HG02885 (cell line): ENCODE measurements around the gene SUSD1.
"Not testable (repeated sequence)": the region's sequence is repeated elsewhere in the genome, so short reads cannot be mapped to it uniquely, and the experiment has no call there.

Experiments used
- ATAC-seq: cut with Tn5 transposase; IDR thresholded peaks from one replicate; pipeline ENCODE4 v1.9.1; 2021; ENCODE audit warnings: mild to moderate bottlenecking; ENCODE audit not compliant: unreplicated experiment, poor library complexity

Gene SUSD1

DNA sequence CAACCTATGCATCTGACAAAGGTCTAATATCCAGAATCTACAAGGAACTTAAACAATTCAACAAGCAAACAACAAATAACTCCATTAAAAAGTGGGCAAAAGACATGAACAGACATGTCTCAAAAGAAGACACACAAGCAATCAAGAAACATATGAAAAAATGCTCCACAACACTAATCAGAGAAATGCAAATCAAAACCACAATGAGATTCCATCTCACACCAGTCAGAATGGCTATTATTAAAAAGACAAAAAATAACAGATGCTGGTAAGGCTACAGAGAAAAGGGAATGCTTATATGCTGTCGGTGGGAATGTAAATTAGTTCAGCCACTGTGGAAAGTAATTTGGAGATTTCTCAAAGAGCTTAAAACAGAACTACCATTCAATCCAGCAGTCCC, 41.3 kb downstream of the SUSD1 start:
- not testable (repeated sequence) for ATAC-seq

DNA sequence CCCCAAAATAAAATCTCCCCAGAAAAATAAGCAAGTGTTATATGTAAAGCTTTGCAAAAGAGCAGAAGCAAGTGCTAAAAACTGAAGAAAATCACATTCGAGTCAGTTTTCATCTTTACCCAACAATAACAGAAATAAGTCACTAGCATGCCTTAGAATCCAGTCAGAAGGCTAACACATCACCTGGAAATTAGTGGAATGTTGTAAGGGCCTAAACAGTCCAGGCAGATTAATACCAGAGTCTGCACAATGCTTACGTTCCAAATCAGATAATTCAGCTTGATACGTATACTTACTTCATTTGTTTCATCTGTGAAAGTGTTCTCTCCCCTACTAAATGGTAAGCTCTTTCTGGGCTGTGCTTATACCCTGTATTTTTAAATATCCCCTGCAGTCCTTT, 42.7 kb downstream of the SUSD1 start:
- ATAC-seq = no peak

DNA sequence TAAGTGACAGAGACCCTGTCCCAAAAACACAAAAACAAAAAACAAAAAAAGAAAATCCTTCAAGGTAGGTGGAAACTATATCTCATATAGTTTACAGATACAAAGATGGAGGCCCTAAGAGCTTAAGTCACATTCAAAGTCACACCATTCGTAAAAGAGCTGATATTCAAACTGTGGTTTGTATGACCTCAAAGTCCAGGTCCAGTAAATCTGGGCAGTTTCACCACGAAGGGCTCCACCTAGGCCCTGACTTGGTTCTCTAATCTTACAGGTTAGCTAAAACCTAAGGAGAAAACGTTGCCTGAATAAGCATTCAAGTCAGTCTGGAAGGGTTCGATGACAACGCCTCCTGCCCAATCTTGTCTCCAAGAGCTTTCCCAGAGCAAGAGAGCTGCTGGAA, 44.1 kb downstream of the SUSD1 start:
- ATAC-seq = no peak

DNA sequence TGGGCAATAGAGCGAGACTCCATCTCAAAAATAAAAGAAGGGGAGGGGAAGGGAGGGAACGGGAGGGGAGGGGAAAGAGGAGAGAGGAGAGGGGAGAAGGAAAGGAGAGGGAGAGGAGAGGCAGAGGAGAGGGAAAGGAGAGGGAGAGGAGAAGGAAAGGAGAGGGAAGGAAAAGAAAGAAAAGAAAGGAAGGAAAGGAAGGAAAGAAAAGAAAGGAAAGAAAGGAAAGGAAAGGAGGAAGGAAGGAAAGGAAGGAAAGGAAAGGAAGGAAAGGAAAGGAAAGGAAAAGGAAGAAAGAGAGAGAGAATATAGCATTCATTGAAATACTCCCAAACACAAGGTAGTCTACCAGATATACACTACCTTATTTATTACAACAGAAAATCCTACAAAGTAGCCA, 44.8 kb downstream of the SUSD1 start:
- no peak for ATAC-seq

DNA sequence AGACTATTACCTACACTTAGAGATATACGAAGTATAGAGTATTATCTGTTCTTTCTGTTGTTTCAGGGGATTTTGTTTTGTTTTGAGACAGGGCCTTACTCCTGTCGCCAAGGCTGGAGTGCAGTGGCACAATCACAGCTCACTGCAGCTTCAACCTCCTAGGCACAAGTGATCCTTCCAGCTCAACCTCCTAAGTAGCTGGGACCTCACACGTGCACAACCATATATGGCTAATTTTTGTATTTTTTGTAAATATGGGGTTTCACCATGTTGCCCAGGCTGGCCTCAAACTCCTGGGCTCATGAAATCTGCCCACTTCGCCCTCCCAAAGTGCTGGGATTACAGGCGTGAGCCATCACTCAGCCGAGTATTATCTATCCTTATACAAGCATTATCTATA, 45.9 kb downstream of the SUSD1 start:
- ATAC-seq = no peak

DNA sequence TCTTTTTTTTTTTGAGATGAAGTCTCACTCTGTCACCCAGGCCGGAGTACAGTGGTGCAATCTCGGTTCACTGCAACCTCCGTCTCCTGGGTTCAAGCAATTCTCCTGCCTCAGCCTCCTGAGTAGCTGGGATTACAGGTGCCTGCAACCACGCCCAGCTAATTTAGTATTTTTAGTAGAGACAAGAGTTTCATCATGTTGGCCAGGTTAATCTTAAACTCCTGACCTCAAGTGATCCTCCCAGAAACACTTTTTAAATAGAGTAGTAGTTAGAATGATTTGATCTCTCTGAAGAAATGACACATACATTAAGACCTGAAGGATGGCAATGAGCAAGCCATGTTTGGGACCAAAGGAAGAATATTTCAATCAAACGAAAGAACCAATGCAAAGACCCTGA, 46.7 kb downstream of the SUSD1 start:
- not testable (repeated sequence) for ATAC-seq

DNA sequence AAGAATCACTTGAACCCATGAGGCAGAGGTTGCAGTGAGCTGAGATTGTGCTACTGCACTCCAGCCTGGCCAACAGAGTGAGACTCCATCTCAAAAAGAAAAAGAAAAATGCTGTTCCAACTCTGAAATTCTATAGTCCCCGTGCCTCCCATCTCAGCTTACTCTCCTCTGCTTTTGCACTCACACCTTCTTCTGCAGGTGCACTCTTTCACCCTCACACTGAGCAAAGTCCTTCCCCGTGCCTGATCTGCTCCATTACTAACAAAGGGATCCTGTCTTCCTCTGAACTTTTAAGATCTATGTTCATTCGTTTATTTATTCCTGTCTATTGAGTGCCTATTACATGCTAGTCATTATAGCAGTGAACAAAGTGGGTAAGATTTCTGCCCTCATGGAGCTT, 47.8 kb downstream of the SUSD1 start:
- ATAC-seq = no peak

DNA sequence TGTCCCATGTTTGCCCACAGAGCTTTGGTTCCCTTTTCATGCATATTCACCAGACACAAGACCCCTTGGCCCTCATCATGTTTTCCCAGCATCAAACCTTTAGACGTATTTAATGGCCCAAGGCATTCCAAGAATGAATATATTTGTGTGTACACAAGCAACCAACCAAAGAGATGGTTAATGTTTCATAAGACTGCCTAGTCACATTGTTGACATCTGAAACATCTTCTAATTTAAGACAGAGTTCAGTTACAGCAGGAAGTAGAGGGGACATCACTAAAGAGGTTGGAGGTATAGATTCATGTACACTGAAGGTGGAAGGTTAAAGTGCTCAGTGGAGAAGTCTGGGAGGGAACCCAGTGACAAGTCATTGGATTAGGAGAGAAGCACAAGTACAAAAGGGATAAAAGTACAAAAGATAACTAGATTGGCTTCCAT, 49.1 kb downstream of the SUSD1 start:
- ATAC-seq = no peak

DNA sequence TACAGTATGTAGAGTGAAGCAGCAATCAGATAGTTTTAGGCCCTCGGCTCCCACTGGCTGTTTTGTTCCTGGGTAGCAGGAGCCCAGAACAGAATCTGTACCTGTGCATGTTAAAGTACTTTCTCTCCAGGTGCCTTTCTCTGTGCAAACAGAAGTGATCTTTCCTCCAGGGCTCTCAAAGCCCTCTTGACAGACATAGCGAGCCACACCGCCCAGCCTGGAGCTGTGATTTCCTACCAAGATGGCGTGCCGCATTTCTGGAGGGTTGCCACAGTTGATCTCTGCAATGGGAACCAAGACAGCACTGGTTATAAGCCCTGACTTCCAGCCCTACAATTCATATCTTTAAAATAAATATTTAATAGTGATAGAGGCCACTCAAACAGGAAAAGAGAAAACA, 50.9 kb downstream of the SUSD1 start:
- no peak for ATAC-seq

DNA sequence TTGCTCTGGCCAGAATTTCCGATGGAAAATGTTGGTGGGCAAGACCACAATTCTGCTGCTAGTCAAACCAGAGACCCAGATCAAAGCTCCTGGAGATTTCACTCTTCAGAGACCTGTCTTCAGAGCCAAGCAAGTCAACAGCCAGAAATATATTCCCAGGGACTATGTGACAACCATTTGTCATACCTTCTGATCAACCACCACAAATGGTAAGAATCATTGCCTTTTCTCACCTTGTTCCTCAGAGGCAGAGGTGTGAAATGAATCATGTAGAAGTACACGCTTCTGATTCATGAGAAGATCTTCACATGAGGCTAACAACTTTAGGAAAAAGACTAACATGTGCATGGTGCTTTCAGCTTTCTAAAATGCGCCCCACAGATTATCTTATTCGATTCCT, 53.5 kb downstream of the SUSD1 start:
- no peak for ATAC-seq

DNA sequence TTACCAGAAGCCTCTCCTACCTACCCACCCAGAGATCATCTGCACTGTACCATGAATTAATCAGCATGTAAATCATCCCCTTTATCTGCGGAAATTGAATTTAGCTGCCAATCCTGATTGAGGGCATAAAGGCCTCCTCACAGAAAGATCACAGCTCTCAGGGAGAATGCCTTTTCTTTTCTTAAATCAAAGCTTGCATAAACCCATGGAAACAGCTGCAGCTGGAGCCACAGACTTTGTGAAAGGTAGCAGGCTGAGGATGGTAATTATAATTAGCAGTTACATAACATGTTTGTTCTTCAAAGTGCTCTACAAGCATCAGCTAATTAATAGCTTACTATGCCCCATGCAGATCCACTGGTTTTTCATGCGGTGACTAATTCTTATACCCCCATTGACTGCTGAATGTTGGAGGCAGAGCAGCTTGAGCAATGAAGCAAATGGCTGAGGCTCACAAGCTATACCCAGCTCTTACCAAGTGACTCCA, 54.6 kb downstream of the SUSD1 start:
- no peak for ATAC-seq

DNA sequence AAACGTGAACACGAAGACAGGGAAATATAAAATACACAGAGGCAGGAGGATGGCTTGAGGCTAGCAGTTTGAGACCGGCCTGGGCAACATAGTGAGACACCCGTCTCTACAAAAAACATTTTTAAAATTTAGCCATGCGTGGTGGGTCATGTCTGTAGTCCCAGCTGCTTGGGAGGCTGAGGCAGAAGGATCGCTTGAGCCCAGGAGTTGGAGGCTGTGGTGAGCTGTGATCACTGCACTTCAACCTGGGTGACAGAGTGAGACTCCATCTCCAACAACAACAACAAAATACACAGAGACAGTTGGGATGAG, 55.1 kb downstream of the SUSD1 start:
- ATAC-seq = no peak

DNA sequence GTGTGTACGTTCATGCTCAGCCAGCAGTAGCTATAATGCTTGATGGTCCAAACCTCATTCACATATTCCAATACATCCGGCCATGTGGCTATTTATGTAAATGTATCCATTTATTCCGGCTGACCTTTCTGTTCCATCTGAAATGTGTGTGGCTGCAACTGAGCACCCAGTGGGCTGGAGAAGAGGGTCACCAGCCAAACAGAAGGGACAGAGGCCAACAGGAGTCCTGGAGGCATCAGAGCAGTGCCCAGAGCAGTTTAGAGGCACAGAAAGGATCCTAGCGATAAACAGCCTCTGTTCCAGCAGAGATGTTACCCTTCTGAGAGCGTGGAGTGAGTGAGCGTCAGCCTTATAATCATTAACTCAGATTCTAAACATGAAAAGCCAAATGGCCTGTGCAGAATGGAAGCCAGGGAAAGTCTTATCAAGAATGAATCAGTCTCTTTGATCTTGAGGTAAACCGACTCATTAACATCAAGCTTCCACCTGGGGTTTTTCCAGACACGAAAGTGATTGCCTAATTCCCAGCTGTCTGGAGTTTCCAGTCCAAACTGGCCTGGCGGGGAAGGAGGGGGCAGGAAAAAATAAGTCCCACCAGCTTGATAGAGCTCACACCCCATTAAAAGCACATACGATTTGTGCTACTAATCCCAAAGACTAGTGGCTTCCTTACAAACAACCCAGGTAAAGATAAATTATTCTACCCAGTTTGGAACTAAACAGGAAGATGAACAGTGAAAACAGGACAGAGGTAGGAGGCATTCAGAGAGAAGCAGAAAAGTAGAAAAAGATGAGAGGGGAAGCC, 55.7 kb downstream of the SUSD1 start:
- no peak for ATAC-seq

DNA sequence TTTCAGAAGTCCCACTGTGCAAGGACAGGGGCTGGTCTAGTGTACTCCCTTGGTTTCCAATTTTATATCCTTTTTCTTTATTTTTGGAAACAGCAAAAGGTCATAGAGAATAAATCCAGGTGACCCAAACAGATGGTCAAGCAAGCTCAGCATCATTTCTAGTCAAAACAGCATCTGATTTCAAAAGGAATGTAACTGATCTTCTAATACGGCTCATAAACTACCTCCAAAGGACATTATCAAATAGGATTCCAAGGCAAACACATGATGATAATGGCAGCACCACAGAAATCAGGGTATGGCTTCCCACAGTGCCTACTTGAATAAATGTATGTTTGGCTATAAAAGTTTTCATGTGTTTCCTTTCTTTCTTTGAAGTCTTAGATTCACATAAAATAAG, 57.1 kb downstream of the SUSD1 start:
- no peak for ATAC-seq

DNA sequence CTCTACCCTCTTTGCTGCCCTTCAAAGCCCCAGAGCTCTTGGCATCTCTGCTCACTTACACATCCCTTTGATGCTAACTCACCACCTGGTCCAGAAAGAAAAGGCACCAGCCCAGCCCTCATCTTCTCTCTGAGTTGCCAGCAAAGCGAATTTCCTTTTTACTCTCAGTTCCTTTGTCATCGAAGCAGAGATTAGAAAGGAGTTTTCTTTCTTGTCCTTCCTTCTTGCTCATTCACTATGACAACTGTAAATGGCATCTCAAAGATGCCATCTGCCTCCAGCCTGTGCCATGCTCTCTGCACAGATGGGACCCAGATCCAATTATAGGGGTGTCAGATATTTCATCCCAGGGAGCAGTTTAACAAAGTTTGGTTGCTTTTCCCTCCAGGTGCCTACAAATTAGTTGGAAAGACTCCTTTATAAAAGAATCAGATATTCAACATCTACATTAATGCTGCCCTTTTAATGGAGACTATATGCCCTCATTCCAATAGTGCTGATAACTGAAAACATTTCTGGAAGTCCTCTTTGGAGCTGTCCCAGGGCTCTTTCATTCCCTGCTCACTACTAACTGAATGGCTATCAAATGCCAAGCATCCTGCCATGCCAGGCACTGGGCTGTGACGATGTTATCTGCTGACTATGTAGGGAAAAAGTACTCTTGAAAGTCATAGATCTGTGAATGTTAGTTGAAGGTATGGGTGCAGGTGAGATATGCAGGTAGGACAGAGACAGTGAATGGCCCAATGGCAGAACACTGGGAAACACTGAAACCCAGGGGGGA, 58.9 kb downstream of the SUSD1 start:
- ATAC-seq = no peak

DNA sequence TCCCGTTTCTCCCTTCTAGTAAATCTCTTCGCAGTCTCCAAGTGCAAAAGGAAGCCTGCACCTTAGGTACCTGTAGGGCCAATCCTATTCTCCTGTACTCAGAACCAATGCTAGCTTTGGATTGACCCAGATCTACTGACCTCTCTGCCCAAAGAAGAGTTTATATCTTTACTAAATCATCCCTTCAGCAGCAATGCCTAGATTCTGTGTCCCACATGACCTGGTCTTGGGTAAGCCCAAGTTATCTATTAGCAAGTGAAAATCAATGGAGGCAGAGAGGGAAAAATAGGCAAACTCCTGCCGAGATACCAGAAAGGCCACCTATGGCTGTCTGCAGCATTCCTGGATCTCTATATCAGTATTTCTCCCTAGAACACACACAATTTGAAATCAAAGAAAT, 60.0 kb downstream of the SUSD1 start:
- no peak for ATAC-seq

DNA sequence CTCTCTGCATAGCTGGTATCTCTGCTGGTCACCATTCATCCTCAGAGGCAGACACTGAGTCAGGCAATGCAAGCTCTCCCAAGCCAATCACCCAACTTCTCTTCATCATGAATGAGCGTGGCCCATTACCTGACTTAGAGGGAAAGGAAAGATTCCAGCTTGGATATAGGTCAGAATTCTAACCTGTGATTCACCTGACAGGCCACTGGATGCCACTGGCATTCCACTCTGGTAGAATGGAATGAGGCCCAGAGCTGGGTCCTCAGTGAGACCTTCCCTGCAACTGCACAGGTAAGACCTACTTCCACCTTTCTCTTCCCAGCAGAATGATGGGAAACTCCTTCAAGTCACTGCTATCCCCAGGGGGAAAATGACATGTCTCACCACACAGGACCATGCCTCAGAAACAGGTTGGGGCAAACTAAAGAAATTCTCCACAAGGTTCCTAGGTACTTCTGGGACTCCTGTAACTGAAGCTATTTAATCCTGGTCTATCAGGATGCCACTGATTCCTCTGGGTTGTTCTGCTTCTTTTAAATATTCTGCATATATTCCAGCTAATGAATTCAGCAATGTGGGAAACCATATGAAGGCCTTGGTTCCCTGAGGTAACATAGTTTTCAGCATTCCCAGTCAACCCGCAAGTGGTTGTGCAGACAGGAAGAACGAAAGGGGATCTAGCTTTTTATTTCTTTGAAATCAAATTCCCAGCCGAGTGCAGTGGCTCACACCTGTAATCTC, 62.0 kb downstream of the SUSD1 start:
- ATAC-seq = no peak

DNA sequence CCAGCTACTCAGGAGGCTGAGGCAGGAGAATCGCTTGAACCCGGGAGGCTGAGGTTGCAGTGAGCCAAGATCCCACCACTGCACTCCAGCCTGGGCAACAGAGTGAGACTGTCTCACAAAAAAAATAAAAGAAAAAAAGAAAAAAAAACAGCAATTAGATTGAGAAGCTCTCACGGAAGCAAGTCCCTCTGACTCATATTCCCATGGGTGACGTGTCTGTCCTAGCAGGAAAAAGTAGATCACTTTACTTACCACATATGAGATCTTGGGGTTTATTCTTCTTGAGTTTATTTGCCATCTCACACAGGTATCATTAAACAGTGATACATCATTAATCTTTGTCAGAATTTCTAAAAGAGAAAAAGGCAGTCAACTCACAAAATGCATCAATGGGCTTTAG, 62.6 kb downstream of the SUSD1 start:
- no peak for ATAC-seq

DNA sequence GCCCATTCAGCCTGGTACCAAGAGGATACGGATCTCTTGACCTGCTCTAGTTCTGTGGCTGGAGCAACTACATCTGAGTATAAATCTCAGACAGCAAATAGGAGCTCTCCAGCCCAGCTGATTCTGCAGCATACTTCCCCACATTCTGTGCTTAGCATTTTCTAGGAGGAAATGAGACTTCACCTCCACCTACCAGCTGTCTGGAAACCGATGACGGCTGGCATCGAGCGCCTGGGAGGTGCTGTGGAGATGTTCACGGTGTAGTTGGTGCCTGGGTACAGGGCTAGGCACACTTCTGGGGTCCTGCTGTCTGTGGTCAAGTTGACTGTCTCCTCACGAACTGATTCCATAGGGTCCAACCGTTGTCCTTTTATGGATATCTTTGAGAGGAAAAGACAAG, 63.6 kb downstream of the SUSD1 start:
- ATAC-seq = no peak

DNA sequence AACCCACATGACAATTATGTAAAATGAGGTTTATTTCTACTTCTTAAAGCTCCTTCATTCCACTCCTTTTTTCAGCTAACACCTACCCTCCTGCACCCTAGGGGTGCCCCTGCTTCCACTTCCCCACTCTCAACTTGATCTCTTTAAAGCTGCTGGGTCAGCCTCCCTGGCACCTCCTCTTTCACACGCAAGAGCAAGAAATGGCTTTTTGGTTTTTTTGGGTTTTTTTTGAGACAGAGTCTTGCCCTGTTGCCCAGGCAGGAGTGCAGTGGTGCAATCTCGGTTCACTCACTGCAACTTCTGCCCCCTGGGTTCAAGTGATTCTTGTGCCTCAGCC, 64.4 kb downstream of the SUSD1 start:
- no peak for ATAC-seq

DNA sequence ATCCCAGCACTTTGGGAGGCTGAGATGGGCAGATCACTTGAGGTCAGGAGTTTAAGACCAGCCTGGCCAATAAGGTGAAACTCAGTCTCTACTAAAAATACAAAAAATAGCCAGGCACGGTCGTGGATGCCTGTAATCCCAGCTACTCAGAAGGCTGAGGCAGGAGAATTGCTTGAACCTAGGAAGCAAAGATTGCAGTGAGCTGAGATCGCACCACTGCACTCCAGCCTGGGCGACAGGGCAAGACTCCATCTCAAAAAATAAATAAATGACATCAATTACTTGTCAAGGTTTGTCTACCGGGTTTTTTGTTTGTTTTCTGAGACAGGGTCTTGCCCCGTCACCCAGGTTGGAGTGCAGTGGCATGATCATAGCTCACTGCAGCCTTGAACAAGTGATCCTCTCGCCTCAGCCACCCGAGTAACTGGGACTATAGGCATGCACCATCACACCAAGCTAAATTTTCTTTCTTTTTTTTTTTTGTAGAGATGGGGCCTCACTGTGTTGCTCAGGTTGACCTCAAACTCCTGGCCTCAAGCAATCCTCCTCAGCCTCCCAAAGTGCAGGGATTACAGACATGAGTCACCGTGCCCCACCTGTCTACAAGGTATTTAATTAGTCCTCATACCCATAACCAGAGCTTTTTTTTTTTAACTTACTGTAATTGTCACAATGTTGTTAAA, 64.9 kb downstream of the SUSD1 start:
- ATAC-seq = no peak
